ENCODE data around the gene CHCHD10.

CHCHD10 gene

GRCh38 chr22:23782252-23782651 is 14.5 kb upstream of the CHCHD10 start:
- TF ChIP-seq CTCF (IDR thresholded peaks at IDR 0.05; ENCODE audit: low read depth, low read length, missing control alignments), result no peak
- DNase-seq (ENCODE audit: low read depth), result no peak

GRCh38 chr22:23781511-23782183 is 13.9 kb upstream of the CHCHD10 start:
- H3K4me3 ChIP-seq (ENCODE audit: low read depth, low read length), result no peak overlapping the region
- TF ChIP-seq CTCF (IDR thresholded peaks at IDR 0.05; ENCODE audit: low read depth, low read length, missing control alignments), result no peak
- no peak for DNase-seq (ENCODE audit: low read depth)

More at GRCh38 chr22:23782252-23782651, 14.5 kb upstream of the CHCHD10 start:
- no peak overlapping the region for H3K4me3 ChIP-seq (ENCODE audit: low read depth, low read length)

- H3K4me3 ChIP-seq (ENCODE audit: low read depth, low read length), result no peak overlapping the region
- no peak for TF ChIP-seq CTCF (IDR thresholded peaks at IDR 0.05; ENCODE audit: low read depth, low read length, missing control alignments)
- no peak for DNase-seq (ENCODE audit: low read depth)
Observed at GRCh38 chr22:23781065-23781464, 13.3 kb upstream of the CHCHD10 start.

DNA sequence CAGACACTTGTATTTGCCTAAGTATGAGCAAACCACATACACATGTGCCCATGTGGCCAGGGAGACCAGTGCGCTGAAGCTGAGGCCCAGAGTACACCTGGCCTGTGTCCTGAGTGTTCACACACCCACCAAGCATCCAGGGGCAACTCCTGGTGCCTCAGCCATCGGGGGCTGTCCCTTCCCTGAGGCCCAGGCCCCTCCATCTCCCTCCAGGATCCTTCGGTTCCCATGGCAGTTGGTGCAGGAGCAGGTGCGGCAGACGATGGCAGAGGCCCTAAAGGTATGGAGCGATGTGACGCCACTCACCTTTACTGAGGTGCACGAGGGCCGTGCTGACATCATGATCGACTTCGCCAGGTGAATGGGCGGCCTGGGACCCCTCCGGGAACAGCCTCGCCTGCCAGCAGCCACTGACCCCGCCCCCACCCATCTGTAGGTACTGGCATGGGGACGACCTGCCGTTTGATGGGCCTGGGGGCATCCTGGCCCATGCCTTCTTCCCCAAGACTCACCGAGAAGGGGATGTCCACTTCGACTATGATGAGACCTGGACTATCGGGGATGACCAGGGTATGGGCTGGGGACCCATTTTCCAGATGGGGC is 12.5 kb upstream of the CHCHD10 start:
- H3K4me3 ChIP-seq (ENCODE audit: low read depth, low read length), result no peak overlapping the region
- DNase-seq (ENCODE audit: low read depth), result no peak
- TF ChIP-seq CTCF (IDR thresholded peaks at IDR 0.05; ENCODE audit: low read depth, low read length, missing control alignments), result no peak

DNA sequence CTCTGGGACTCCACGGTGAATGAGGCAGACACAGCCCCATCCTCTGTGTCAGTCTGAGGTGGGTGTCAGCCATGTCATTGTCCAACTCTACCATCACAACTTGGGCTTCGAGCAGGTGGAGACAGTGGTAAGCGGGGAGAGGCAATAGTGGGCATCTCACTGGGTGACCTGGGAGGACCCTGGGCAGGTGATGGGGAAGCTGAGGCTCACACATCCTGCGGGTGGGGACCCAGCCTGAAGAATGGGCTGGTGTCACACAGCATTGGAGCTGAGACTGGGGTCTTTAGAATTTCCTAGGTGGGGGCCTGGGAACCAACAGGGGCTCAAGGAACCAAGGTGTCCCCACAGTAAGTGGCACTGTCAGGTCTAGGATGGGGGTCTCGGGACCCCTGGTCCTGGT is 12.0 kb upstream of the CHCHD10 start:
- no peak overlapping the region for H3K4me3 ChIP-seq (ENCODE audit: low read depth, low read length)
- DNase-seq (ENCODE audit: low read depth), result no peak
- no peak for TF ChIP-seq CTCF (IDR thresholded peaks at IDR 0.05; ENCODE audit: low read depth, low read length, missing control alignments)

DNA sequence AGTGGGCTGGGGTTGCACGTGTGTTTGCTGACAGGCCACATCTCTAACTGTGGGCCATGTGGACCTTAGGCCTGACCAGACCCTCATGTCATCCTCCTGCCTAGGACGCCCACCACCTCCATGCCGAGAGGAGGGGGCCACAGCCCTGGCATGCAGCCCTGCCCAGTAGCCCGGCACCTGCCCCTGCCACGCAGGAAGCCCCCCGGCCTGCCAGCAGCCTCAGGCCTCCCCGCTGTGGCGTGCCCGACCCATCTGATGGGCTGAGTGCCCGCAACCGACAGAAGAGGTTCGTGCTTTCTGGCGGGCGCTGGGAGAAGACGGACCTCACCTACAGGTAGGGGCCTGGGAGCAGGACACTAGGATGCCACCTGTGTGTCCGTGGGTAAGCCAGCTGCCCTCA is 11.3 kb upstream of the CHCHD10 start:
- DNase-seq (ENCODE audit: low read depth), result no peak
- no peak for TF ChIP-seq CTCF (IDR thresholded peaks at IDR 0.05; ENCODE audit: low read depth, low read length, missing control alignments)
- H3K4me3 ChIP-seq (ENCODE audit: low read depth, low read length), result no peak overlapping the region

- no peak for DNase-seq (ENCODE audit: low read depth)
- H3K4me3 ChIP-seq (ENCODE audit: low read depth, low read length), result no peak overlapping the region
- no peak for TF ChIP-seq CTCF (IDR thresholded peaks at IDR 0.05; ENCODE audit: low read depth, low read length, missing control alignments)
Observed at GRCh38 chr22:23778577-23778900, 10.8 kb upstream of the CHCHD10 start.
